SKM-1 (cell line): ENCODE data around the gene PPP1R9B.

Source experiments
- DNase-seq: peaks from one replicate; lab custom pipeline; 2025; ENCODE audit not compliant: unreplicated experiment; lab: John Stamatoyannopoulos, UW

Gene PPP1R9B

DNA sequence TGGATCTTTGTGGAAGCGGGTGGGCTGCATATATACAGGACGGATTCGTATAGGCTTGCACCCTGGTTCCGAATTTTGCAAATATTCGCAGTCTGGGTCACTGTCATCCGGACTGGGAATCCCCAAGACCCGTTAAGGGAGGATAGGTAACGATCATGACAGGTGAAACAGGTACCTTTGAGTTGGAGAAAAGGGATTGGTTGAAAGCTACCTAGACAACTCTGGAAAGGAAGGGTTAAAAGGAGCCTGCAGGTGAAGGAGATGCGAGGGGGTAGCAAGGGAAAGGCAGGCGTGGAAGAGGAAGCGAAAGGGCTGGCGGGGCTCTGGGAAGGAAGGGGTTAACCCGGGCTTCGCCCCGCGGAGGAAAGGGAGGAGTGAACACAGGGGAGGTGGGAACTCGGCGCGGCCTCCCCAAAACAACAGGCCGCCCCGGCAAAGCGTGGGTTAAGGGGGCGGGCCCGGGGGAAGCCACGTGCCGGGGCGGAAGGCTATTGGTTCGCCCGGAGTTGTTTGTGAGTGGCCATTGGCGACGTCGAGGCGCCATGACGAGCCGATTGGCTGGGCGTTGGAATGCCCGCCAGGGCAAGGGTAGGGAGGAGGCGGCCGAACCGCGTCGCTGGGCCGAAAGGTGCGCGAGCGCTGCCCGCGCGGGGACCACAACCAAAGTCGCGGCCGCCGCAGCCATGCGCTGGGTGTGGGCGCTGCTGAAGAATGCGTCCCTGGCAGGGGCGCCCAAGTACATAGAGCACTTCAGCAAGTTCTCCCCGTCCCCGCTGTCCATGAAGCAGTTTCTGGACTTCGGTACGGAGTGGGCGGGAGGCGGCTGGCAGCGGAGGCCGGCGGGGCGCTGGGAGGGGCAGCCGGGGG is 55.5 kb downstream of the PPP1R9B start, which contains the start of gene PDK2:
TSS of gene PDK2 (plus strand) at position 599 of the 867 bp plus-strand sequence. CDS start at position 684, 85 bp downstream.
- DNase-seq = peak; percentile 95

DNA sequence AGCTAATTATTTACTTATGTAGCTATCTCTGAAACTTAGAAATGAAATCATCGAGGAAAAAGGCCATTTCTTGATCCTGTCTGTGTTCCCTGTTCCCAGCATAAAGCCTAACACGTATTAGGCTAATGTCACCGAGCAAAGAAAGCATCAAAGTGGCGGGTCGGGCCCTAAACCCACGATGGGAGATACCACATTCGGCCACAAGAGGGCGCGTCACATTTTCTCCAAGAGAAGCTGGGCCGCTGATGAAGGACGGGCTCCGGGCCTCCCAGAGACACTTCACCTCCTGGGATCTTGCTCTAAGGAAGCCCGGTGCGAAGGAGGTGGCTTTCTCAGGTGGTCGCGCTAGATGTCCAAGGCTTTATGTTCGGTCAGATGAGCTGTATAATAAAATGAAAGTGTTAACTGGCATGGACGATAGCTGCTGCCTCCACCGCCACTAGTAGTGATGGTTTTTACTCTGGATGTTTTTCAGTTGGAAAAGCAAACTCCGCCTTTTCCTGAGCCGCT is 56.2 kb downstream of the PPP1R9B start:
- peak; percentile 71 for DNase-seq

- no peak for DNase-seq
Observed at GRCh38 chr17:50093807-50094206, 56.7 kb downstream of the PPP1R9B start.

DNA sequence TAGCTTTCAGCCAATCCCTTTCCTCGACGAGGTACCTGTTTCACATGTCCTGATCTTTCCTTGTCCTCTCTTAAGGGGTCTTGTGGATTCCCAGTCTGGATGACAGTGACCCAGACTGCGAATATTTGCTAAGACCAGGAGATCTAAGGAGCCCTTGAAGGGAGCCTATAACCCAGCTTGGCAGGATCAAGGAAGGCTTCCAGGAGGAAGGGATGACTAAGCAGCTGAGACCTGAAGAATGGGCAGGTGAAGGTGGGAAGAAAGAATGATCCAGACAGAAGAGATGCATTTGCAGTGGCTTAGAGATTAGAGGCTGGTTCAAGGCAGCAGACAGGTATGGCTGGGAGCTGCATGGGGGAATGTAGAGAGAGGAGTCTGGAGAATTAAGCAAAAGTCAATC is 57.2 kb downstream of the PPP1R9B start:
- DNase-seq = no peak

DNA sequence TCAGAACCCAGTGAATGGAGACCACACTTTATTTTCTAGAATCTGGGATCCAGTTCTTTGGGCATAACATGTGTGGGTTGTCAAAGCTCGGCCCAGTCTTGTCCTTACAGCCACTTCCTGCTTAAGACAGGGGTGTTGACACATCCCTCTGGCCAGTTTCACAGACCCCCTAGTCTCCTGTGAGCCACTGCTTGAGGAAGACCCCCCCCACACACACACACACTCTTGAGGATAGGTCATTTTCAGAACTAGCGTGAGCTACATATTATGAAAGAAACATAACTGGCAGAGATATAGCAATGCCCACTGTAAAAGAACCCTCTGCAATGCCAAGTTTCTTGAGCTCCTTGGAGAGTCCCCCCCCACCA is 58.6 kb downstream of the PPP1R9B start:
- DNase-seq = no peak

DNA sequence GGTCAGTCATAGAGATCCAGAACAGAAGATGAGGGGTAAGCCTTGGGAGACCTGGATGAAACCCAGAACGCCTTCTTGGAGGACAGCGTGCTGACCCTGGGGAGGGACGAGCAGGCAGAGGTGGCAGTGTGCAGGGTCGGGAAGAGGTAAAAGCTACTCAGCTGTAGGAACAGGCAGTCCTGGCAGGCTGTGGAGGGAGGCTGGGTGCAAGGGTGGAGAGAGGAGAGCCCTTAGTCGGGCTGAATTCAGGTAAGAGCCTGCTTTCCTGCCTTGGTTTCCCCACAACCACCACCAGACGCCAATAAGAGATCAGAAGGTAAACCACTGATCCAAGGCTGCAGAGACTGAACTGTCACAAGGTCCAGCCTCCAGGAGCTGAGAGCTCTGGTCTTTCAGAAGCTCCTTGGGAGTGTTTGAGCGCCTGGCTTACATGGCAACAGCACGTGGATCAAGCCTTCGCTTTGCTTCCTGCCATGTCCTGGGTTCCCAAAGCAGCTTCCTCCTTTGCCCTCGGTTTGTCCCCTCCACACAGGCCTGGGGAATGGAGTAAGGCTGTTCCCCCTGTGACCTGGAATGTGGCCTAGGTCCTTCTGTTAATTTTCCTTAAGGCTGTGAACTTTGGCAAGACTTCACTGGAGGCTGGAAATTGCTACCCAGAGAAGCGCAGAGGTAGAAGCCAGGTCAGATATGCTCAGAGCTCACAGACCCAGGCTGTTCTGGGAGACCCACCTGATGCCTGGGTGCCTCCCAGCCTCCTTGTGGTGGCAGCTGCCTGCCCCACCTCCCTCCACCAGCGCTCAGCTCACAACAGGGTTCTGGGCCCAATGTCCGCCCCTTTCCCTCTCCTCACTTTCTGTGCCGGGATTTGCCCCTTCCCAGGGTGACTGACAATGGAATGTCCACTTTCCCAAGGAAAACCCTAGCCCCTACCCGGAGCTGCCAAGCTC is 59.2 kb downstream of the PPP1R9B start:
- no peak for DNase-seq

GRCh38 chr17:50090071-50090470 is 60.4 kb downstream of the PPP1R9B start:
- no peak for DNase-seq

DNA sequence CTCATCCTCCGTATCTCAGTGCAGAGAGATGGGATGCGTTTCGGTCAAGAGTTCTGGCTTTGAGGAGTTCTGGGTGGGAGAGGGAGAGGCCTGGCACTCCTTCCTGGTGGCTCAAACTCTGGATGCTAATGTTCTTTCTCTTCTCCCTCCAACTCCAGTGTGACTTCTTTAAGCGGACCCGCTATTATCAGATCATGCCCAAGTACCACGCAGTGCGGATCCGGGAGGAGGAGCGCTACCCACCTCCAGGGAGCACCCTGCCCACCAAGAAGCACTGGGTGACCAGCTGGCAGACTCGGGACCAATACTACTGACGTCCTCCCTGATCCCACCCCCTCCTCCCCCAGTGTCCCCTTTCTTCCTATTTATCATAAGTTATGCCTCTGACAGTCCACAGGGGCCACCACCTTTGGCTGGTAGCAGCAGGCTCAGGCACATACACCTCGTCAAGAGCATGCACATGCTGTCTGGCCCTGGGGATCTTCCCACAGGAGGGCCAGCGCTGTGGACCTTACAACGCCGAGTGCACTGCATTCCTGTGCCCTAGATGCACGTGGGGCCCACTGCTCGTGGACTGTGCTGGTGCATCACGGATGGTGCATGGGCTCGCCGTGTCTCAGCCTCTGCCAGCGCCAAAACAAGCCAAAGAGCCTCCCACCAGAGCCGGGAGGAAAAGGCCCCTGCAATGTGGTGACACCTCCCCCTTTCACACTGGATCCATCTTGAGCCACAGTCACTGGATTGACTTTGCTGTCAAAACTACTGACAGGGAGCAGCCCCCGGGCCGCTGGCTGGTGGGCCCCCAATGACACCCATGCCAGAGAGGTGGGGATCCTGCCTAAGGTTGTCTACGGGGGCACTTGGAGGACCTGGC is 61.3 kb downstream of the PPP1R9B start:
- no peak for DNase-seq

- DNase-seq = no peak
Observed at GRCh38 chr17:50087912-50088405, 62.5 kb downstream of the PPP1R9B start.

GRCh38 chr17:50087246-50087911 is 63.1 kb downstream of the PPP1R9B start:
- peak; percentile 38 for DNase-seq
